NCI-H2171 treated with DMSO at 0.1 percent for 48 hours (cell line): ENCODE measurements around the gene TMEM131.
"Not testable (repeated sequence)": the region's sequence is repeated elsewhere in the genome, so short reads cannot be mapped to it uniquely, and the experiment has no call there.

Experiments
- DNase-seq: peaks from one replicate; lab custom pipeline; 2025; lab: John Stamatoyannopoulos, UW

TMEM131 gene

GRCh38 chr2:97858442-97858841 lies 137.3 kb downstream of the TMEM131 start:
- no peak for DNase-seq

GRCh38 chr2:97857553-97857952 lies 138.2 kb downstream of the TMEM131 start:
- DNase-seq: peak; percentile 66

GRCh38 chr2:97853057-97853456 lies 142.7 kb downstream of the TMEM131 start:
- DNase-seq: not testable (repeated sequence)

- no peak for DNase-seq
Measured at GRCh38 chr2:97851172-97851571, 144.6 kb downstream of the TMEM131 start.

- DNase-seq: no peak
Measured at GRCh38 chr2:97849881-97850528, 145.7 kb downstream of the TMEM131 start.

- DNase-seq: peak; percentile 14
Measured at GRCh38 chr2:97848306-97848705, 147.4 kb downstream of the TMEM131 start.

- DNase-seq: not testable (repeated sequence)
Measured at GRCh38 chr2:97846716-97847115, 149.0 kb downstream of the TMEM131 start.

- no peak for DNase-seq
Measured at GRCh38 chr2:97845818-97846217, 149.9 kb downstream of the TMEM131 start.

- no peak for DNase-seq
Measured at GRCh38 chr2:97845133-97845532, 150.6 kb downstream of the TMEM131 start.

GRCh38 chr2:97844311-97844859 lies 151.4 kb downstream of the TMEM131 start:
- peak; percentile 90 for DNase-seq

GRCh38 chr2:97840198-97840597 lies 155.6 kb downstream of the TMEM131 start:
- DNase-seq: no peak

- no peak for DNase-seq
Measured at GRCh38 chr2:97834610-97835009, 161.1 kb downstream of the TMEM131 start.

- DNase-seq: no peak
Measured at GRCh38 chr2:97831121-97831520, 164.6 kb downstream of the TMEM131 start.

- DNase-seq: not testable (repeated sequence)
Measured at GRCh38 chr2:97829255-97829654, 166.5 kb downstream of the TMEM131 start.

- DNase-seq: not testable (repeated sequence)
Measured at GRCh38 chr2:97827013-97827412, 168.7 kb downstream of the TMEM131 start.

GRCh38 chr2:97826266-97826847 lies 169.4 kb downstream of the TMEM131 start:
- not testable (repeated sequence) for DNase-seq

GRCh38 chr2:97824011-97824410 lies 171.7 kb downstream of the TMEM131 start:
- DNase-seq: not testable (repeated sequence)

- DNase-seq: not testable (repeated sequence)
Measured at GRCh38 chr2:97821862-97822261, 173.9 kb downstream of the TMEM131 start.

- DNase-seq: no peak
Measured at GRCh38 chr2:97819754-97820153, 176.0 kb downstream of the TMEM131 start.

- no peak for DNase-seq
Measured at GRCh38 chr2:97816411-97816810, 179.3 kb downstream of the TMEM131 start.

GRCh38 chr2:97812931-97813330 lies 182.8 kb downstream of the TMEM131 start:
- no peak for DNase-seq

GRCh38 chr2:97808816-97809215 lies 186.9 kb downstream of the TMEM131 start:
- DNase-seq: no peak
